Motor neuron (in vitro differentiated cells): ENCODE data around the gene ASB6. TPM values are rescaled to one million over a fixed set of nuclear protein-coding genes. Genes with fewer than 3 reads are reported as not detected.
A peak's percentile ranks its signal among the peaks of the same experiment; 100 is the strongest.

Experiments used
- ATAC-seq, 8 experiments: fragments of 200-7000 bp; cut with Tn5 transposase; replicated peaks in 6 of 8; 2 replicates each; pipeline ENCODE4 v1.8.0; 2021; ENCODE audit warnings: mild to moderate bottlenecking in 8 of 8, moderate library complexity in 8 of 8
- H3K27ac ChIP-seq, 2 donors: fragments of 250-450 bp; sonication (Bioruptor Pico); 2 replicates each; pipeline ENCODE4 v1.9.0; 2021; ENCODE audit warnings: antibody characterized with exemption in 2 of 2, mild to moderate bottlenecking in 2 of 2, moderate library complexity in 1 of 2
- H3K4me1 ChIP-seq, 2 donors: fragments of 250-450 bp; sonication (Bioruptor Pico); replicated peaks in 1 of 2; 2 replicates each; pipeline ENCODE4 v1.6.1; 2021; ENCODE audit warnings: antibody characterized with exemption in 2 of 2, mild to moderate bottlenecking in 2 of 2, moderate library complexity in 1 of 2
- H3K4me3 ChIP-seq, 5 donors: fragments of 250-450 bp; sonication (Bioruptor Pico); 2 replicates each; pipeline ENCODE4 v1.9.0; 2021; ENCODE audit warnings: antibody characterized with exemption in 5 of 5, mild to moderate bottlenecking in 5 of 5, moderate library complexity in 4 of 5
- WGBS, 10 experiments: fragments of 450-650 bp; shearing (Covaris generic); methylation state at CpG; one replicate each; pipeline ENCODE4 v1.0.0; 2022; 5-methylcytosine and 5-hydroxymethylcytosine counted together
- in situ Hi-C, 9 experiments: fragments of 400-800 bp; cut with MboI; loops; one replicate each; pipeline ENCODE4 v1.15.0; 2021; ENCODE audit warnings: low sequenced_read_pairs in 9 of 9, low pct_unique_long_range_greater_than_20kb in 2 of 9; ENCODE audit not compliant: unreplicated experiment in 9 of 9
- total RNA-seq, 8 experiments: library from RNA; unstranded; fragments of 300-600 nt; gene quantifications; 2 replicates each; pipeline versions ENCODE4 v1.2.3 to v1.2.4, GENCODE V29; 2022

The ASB6 gene
- total RNA-seq, 8 experiments from 2014 or later, result 12.0 to 44.5 (median 18.5) TPM

DNA sequence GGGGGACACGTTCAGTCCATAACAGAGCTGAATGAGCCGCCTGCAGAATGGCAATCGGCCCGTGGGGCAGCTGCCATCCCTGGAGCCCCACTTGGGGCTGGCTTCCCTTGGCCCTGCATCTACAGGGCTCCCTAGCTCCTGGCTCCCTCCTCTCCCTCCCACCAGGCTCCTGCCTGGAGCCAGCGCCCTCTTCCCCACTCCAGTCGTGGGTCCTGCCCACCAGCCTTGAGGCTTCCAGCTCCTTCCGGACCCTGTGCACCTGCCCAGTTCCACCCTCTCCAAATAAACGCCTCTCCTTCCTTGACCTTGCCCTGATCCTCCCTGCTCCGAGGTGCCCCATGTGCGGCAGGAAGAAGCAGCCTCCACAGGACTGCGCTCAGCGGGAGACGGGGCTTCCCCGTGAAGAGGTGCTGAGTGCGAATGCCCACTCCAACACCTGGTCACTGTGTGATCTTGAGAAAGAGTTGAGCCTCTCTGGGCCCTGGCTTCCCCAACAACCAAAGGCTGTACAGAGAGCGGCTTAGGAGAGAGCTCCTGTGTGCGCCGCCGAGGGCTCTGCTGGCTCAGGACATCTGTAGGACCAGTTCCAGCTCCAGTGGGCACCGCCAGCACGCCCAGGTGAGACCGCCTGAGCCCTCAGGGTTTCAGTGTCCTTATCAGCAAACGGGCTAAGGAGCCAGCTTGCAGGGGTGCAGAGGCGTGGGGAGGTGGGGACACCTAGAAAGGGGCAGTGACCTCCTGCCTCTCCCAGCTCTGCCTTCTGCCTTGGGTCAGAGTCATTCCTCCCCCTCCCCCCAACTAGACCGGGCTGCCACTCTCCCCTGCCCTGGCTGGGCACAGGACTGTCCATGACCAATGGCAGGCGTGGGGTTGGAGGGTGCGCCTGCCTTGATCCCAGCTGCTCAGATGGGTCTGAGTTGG lies 33.1 kb downstream of the ASB6 start:
- Histone ChIP-seq H3K27ac (peak overlapping the region in 1 of 2 donors; percentile 73), H3K4me3 (no peak overlapping the region), H3K4me1 (peaks cover 26 to 42% of the 10 kb centered on the region in 2 donors)
- in situ Hi-C loops, result loop anchor here in 8 of 9 experiments (10.0 to 25.0 kb wide), 5 partner anchors 222 to 472 kb away; partner anchors contain the start of gene IER5L (in 1 of the 8)
- 89 to 100% (median 95%) methylated on average over 1 to 8 of the region's 27 CpGs; no CpG with 5 or more reads in 4 of the 10 experiments for WGBS, 10 experiments
- no peak for ATAC-seq

DNA sequence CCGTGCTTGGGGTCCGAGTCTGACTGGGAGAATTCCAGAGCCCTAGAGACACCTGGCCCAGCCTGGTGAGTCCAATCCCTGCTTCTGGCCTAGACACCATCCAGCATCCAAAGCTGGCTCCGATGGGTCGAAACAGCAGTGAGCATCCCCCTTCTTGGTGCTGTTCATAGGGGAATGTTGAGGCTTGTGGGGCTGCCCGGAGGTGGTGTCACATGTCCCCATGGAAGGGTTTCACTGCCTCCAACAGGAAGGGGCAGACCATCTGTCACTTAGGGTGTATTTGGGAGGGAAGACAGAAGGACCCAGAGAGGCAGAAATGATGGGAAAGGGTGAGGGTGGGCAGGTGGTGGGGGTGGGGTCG lies 34.9 kb downstream of the ASB6 start:
- Histone ChIP-seq H3K4me3 (no peak overlapping the region), H3K27ac (peak overlapping the region; percentile 12 to 58), H3K4me1 (peaks cover 23 to 43% of the 10 kb centered on the region in 2 donors)
- 92% methylated on average over 4 of the region's 6 CpGs; no CpG with 5 or more reads in 9 of the 10 experiments for WGBS, 10 experiments
- no peak for ATAC-seq
- in situ Hi-C loops, result loop anchor here in 8 of 9 experiments (10.0 to 25.0 kb wide), 5 partner anchors 220 to 470 kb away; partner anchors contain the start of gene IER5L (in 1 of the 8)

DNA sequence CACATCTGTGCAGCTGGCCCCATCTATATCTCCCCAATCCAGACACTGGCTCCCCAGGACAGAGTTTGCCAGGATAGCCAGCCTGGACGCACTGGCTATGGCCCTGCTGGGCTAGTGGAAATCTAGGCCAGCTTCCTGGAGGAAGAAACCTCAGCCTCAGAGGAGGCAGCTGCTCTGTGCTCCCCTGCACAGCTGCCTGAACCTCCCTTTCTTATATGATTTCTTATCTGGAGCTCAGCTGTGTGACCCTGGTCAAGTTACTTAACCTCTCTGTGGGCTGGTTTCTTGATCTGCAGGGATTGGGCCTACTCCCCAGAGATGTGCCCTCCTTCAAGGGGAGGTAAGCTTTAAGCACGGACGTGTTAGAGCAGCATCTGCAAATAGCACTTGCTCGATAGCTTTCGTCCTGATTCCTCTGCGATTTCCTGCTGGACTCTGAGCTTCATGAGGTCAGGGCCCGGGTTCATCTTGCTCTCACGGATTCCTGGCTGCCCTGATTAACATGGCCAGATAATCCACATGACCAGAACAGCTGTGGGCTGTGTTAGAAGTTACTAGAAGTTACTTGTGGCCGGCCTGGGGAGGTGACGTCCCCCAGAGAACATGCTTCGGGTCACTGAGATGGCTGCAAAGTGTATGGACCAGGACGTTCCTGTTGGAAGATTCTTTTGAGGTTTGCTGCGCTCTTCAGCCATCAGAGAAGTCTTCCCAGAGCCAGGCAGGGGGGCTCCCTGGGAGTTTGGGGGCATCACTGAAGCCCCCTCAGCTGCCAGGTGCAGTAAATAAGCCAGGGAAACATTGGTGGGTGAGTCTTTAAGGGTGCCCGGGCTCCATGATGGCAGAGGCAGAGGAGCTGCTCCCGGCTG lies 35.6 kb downstream of the ASB6 start:
- no peak for ATAC-seq
- Histone ChIP-seq H3K27ac (peak overlapping the region in 1 of 2 donors; percentile 12), H3K4me1 (peaks cover 23 to 43% of the 10 kb centered on the region in 2 donors), H3K4me3 (no peak overlapping the region)
- in situ Hi-C loops, result loop anchor here in 8 of 9 experiments (10.0 to 25.0 kb wide), 5 partner anchors 219 to 469 kb away; partner anchors contain the start of gene IER5L (in 1 of the 8)
- 74 to 100% (median 83%) methylated on average over 3 to 10 of the region's 15 CpGs; no CpG with 5 or more reads in 3 of the 10 experiments for WGBS, 10 experiments

DNA sequence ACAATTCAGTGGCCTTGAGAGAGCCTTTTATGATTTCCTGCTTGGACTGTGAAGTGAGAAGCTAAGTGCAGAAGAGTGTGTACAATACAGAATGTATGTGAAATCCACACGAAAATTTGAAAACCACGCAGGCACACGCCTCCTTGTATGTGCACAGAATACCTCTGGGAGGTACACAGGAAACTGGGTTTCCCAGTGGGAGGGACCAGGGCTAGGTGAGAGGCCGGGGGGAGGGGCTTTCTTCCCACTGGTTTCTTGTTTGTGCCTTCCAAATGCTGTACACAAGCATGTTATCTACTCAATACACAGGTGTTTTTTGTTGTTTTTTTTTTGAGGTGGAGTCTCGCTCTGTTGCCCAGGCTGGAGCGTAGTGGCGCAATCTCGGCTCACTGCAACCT lies 37.2 kb downstream of the ASB6 start:
- WGBS, 10 experiments, result 60 to 100% (median 92%) methylated on average over 1 to 5 of the region's 8 CpGs; no CpG with 5 or more reads in 5 of the 10 experiments
- in situ Hi-C loops, result loop anchor here in 8 of 9 experiments (10.0 to 25.0 kb wide), 5 partner anchors 217 to 467 kb away; partner anchors contain the start of gene IER5L (in 1 of the 8)
- Histone ChIP-seq H3K27ac (peak overlapping the region in 1 of 2 donors; percentile 21), H3K4me3 (no peak overlapping the region), H3K4me1 (peaks cover 17 to 32% of the 10 kb centered on the region in 2 donors)
- ATAC-seq, result no peak

DNA sequence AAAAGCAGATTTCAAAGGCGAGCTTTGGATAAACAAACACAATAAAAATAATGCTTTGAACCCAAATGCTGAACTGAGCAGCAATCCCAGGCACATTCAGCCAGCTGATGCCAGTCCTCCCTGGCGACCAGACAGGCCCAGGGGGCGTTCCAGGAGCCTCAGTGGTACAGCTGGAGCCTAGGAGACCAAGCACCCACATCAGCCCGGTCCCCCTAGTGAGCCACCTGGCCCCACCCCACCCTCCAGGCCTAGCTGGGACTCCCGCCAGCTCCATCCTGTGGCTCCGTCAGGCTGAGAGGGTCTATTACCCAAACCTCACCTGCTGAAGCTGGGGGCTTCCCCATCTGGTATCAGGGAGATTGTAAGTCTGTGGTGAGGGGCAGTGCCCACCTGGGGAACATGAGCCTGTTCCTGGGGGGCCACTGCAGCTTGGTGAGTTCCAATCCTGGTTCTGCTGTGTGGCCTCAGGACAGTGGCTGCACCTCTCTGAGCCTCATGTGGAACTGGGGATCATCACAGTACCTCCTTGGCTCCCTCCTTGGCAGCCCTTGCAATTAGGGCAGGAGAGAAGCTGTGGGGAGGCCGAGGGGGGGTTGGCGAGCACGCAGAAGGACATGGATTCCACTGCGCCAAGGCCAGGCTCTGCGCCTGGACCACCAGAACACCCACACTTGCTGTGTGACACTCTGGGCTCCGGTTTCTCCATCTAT lies 37.7 kb downstream of the ASB6 start:
- Histone ChIP-seq H3K27ac (peak overlapping the region in 1 of 2 donors; percentile 21), H3K4me3 (no peak overlapping the region), H3K4me1 (peaks cover 13 to 28% of the 10 kb centered on the region in 2 donors)
- WGBS, 10 experiments, result 78 to 100% (median 80%) methylated on average over 1 to 6 of the region's 12 CpGs; no CpG with 5 or more reads in 6 of the 10 experiments
- ATAC-seq, result peak in 1 of 8 experiments; percentile 34
- in situ Hi-C loops, result loop anchor here in 8 of 9 experiments (10.0 to 25.0 kb wide), 5 partner anchors 217 to 467 kb away; partner anchors contain the start of gene IER5L (in 1 of the 8)

DNA sequence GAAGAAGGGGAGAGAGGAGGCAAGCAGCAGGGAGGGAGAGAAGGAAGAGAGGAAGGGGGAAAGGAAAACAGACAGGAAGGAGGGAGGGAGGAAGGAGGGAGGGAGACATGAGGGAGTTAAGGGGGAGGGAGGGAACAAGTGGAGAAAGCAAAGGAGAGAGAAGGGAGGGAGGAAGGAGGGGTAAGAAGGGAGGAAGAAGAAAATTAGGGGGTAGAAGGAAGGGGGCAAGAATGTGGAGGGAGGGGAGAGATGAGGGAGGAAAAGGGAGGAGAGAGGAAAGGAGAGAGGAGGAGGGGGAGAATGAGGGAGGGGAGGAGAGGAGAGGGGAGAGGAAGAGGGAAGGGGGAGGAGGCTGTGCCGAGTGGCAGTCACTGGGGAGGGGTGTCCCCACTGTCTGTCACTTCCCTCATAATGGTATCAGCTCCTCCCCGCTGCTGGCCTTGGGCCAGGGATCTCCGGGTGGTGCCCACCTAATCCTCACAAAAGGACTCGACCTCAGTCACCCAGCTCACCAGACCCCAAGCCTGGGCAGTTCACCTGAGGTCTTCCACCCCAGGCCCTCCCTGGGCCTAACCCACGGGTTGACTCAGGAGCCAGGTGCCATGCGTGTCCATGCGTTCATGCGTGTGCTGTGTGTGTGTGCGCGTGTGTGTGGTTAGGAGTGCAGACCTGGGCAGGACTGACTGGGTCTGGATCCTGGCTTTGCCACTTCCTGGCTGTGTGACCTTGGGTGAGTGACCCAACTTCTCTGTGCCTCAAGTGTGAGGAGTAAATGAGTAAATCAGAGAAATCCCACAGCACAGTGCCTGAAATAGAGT lies 39.1 kb downstream of the ASB6 start:
- H3K27ac ChIP-seq, result peak overlapping the region in 1 of 2 donors; percentile 37
- 93 to 100% (median 96%) methylated on average over 3 to 5 of the region's 10 CpGs; no CpG with 5 or more reads in 7 of the 10 experiments for WGBS, 10 experiments
- no peak for ATAC-seq
- no peak overlapping the region for H3K4me3 ChIP-seq
- in situ Hi-C loops, result loop anchor here in 8 of 9 experiments (10.0 to 25.0 kb wide), 5 partner anchors 216 to 466 kb away; partner anchors contain the start of gene IER5L (in 1 of the 8)
- peaks cover 19 to 34% of the 10 kb centered on the region in 2 donors for H3K4me1 ChIP-seq

DNA sequence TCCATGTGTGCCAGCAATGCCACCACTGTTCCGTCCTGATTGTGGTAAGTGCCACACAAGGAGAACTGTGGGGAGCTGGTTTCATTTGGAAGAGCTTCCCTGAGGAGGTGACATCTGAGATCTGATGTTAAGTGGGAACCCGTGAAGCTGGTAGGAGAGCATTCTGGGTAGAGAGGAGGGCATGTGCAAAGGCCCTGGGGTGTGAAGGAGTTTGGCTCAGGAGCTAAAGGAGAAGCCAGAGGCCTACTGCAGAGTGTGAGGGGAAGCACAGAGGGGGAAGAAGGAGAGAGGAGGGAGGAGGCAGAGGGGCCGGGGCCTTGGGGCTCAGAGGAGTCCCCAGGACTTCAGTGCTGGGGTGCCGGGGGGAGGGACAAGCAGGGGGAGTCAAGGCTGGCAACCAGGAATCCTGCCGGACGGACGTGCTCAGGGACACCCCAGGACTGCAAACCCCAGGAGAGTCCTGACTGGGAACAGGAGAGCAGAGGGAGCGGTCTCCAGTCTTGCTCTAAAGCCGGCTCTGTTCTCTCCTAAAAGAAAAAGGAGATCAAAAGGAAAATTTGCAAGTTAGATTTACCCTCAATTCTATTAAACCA lies 40.8 kb downstream of the ASB6 start:
- ATAC-seq, result no peak
- Histone ChIP-seq H3K4me3 (no peak overlapping the region), H3K27ac (no peak overlapping the region), H3K4me1 (peaks cover 20 to 38% of the 10 kb centered on the region in 2 donors)
- 43 to 100% (median 92%) methylated on average over 1 to 2 of the region's 9 CpGs; no CpG with 5 or more reads in 7 of the 10 experiments for WGBS, 10 experiments
- in situ Hi-C loops, result loop anchor here in 8 of 9 experiments (10.0 to 25.0 kb wide), 5 partner anchors 214 to 464 kb away; partner anchors contain the start of gene IER5L (in 1 of the 8)

DNA sequence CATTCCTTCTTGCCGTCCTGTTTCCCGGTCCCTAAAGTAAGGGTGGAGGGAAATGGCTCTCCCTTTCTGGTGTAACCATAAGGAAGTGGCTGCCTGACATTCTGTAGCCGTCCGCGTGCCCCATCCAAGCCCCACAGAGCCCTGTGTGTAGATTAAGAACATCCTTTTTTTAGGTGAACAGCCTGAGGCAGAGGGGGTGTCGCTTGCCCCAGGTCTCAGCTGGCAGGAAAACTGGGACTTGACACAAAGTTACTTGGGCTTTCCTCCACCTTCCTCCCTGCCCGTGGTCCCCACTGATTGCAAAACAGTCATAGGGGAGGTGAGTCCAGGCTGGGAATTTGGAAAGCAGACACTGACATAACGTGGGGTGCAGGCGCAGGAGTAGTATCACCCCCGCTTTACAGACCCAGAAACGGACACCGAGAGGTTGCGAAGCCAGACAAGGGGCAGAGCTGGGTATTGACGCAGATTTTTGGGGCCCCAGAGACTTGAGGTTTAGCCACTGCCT lies 43.8 kb downstream of the ASB6 start:
- Histone ChIP-seq H3K27ac (peak overlapping the region; percentile 54 to 81), H3K4me3 (peak overlapping the region in 2 of 5 donors; percentile 40 to 45), H3K4me1 (peaks cover 20 to 27% of the 10 kb centered on the region in 2 donors)
- in situ Hi-C loops, result no loop called here
- 60 to 100% (median 80%) methylated on average over 1 to 4 of the region's 14 CpGs; no CpG with 5 or more reads in 5 of the 10 experiments for WGBS, 10 experiments
- no peak for ATAC-seq

DNA sequence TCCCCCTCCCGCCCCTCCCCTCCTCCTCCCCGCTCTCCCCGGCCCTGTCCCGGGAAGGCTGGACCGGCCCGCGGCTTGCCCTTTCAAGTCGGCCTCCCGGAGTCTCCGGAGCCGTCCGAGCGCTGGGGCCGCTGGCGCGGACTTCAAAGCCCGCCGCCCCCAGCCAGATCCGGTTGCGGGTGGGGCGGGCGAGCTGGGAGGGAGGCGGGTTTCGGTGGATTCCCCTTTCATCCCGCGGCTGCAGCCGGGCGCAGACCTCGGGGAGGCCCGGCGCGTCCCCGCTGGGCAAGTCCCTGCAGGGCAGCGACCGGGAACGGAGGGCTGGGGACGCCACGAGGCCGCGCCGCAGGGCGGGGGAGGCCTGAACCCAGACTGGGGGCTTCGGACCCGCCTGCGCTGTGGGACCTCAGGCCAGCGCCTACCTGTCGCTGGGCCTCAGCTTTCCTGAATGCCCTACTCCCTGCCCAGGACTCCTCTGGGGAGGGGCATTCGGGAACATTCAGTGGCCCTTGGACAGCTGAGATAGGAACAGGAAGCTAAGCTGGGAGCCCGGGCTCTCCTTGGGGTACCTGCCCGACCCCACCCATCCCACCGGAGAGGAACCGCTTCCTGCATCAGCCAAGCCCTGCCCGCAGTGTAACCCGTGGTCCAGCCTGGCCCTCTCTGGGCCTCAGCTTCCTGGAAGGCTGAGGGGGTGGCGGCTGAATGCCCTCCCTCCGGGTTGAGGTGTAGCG lies 44.4 kb downstream of the ASB6 start:
- peak overlapping the region; percentile 20 to 45 (median 35) for H3K4me3 ChIP-seq
- peak; percentile 55 to 81 (median 64) for ATAC-seq
- H3K4me1 ChIP-seq, result peaks cover 16 to 23% of the 10 kb centered on the region in 2 donors
- peak overlapping the region; percentile 54 to 81 for H3K27ac ChIP-seq
- 20% methylated on average over 1 of the region's 57 CpGs; no CpG with 5 or more reads in 9 of the 10 experiments for WGBS, 10 experiments
- in situ Hi-C loops, result no loop called here
